HuH-7.5 (cell line): ENCODE data around the gene PRODH.
"Not testable (repeated sequence)": the region's sequence is repeated elsewhere in the genome, so short reads cannot be mapped to it uniquely, and the experiment has no call there.

Experiments
- DNase-seq: peaks from one replicate; pipeline ENCODE4 v3.0.0; 2011; ENCODE audit warnings: low spot score

PRODH gene

GRCh38 chr22:18967391-18968010 lies 31.4 kb upstream of the PRODH start:
- not testable (repeated sequence) for DNase-seq

GRCh38 chr22:18966748-18967147 lies 30.7 kb upstream of the PRODH start:
- DNase-seq, result no peak

DNA sequence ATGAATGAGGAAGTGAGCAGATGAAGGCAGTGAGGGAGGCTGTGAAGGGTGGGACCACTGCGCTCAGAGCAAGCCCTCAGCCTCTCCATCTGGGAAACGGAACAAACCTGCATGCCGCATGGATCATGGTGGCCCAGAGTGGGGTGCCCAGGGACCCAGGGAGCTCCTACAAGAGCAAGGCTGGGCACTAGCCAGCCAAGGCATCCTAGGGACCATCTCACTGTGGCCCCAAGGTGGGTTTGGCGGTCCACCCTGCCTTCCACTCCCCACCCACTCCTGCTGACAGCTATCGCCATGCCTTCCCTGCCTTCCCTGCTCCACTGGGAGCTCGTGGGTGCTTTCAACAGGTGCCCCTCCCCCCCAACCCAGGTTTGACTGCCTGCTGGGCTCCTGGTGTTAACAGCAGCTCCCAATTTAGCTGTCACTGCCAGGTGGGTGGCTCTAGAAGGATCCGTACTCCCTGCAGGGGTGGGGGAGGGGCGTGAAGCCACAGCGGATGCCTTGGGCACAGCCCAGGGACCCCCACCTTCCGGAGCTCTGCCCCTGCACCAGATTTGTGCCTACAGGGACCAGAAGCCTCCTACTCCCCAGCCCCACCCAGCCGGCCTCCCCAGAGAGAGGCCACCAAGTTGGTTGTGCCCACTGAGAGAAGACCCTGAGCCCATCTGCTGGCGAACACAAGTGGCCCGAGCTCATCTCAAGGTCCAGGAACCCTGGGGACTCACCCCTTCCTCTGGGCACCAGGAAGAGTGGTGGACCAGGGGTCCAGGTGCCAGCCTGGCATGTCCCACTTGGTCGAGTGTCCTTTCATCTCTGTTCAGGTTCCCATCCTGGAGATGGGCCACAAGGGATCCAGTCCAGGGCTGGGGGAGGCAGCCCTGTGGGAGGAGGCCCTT lies 29.7 kb upstream of the PRODH start:
- no peak for DNase-seq

- DNase-seq, result not testable (repeated sequence)
Measured at GRCh38 chr22:18964501-18965265, 28.6 kb upstream of the PRODH start.

DNA sequence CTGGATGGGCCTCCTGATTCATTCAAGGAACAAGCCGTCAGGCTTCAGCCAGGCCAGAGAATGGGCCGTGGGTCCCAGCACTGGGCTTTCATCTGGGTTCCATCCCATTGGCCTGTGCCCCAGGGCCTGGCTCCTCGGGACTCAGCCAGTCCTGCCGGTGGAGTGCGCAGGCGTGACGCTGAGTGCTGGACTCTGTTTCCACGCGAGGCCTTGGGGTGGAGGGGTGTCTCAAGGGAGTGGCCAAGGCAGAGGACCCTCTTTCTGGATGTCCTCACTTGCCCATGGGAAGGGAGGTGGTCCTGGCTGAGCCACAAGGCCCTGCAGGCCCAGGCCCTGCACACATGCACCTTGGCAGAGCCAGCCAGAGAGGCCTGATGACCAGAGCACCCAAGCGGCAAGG lies 28.0 kb upstream of the PRODH start:
- DNase-seq, result not testable (repeated sequence)

- no peak for DNase-seq
Measured at GRCh38 chr22:18962308-18962635, 26.2 kb upstream of the PRODH start.

DNA sequence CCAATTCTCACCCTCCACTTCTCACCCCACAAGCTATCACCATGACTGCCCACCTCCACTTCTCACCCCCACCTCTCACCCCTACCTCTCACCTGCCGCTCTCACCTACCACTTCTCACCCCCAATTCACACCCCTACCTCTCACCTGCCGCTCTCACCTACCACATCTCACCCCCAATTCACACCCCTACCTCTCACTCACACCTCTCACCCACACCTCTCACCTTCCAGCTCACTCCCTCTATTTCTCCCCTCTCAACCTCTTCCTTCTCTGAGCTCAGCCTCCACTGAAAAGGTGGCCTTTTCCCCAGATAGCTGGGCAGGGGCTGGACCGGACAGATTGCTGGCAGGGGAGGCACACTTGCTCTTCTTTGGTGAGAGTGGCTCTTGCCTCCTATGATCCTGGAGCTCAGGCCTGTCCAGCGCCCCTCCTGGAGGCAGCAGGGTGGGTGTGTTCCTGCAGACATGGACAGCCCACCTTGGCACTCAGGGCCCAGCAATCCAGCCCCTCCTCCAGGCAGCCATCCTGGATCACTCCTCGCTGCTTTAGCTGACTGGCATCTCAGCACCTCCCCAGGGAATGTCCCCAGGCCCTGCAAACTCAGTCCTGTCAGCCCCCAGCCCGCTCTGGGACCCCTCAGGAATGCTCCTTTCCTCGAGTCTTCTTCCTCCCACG lies 25.7 kb upstream of the PRODH start:
- not testable (repeated sequence) for DNase-seq

GRCh38 chr22:18961201-18961600 lies 25.1 kb upstream of the PRODH start:
- DNase-seq, result not testable (repeated sequence)

DNA sequence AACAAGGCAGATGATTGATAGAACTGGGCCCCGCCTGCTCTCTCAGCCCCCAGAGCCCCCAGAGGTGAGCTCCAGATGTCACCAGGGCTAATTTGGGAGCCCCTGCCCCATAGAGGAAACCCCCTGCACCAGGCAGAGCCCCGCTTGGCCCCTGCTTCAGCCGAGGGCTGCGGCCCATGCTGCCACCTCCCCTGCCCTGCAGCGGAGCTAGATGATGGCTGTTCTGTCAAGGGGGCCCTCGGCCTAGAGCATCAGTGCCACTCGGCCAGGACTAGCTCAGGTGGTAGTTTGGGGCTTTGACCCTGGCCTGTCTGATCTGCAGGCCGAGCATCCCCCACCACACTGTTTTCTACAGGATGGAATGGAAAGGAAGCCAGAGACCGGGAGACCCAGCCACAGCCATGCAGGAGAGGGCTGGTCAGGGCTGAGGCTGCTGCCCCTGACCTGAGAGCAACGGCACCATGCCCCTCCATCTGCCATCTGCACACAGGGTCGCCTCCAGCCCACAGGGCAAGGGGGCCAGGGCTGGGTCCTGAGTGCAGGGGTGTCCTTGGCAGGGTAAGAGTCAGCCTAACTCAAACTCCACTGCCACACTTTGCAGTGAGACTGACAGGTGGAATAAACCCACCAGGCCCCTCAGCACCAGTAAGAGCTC lies 24.2 kb upstream of the PRODH start:
- not testable (repeated sequence) for DNase-seq

DNA sequence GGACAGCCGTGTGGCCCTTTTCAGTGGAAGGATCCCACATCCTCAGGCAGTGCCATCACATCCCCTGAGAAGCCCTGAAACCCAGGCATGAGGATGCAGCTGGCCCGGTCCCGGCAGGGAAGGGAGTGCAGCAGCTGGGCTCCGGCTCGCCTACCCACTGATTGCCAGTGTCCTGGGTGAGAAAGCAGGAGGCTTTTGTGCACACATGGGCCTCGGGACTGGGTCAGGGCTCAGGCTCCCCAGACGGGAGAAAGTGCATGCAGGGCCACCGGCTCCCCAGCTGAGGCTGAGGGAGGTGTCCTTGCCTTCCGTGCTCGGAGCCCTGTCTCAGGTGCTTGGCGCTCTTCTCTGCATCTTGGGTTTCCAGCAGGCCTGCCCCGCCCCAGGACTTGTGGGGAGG lies 23.6 kb upstream of the PRODH start:
- DNase-seq, result not testable (repeated sequence)

DNA sequence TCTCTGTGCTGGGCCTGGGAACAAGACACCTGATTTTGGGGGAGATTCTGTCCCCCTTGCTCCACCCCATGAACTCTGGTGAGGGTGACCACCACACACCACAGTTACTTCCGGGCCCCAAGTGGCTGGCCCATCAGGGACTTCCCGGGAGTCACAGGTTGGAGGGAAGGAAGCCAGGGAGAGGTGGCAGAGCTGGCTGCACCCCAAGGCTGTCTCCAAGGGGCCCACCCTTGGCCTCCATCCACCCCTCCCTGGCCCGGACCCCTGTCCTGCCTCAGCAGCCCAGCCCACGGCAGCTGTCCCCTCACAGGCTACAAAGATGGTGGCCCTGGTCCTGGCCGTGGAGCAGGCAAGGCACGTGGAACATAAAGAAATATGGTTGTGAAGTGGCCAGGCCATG lies 23.2 kb upstream of the PRODH start:
- DNase-seq, result not testable (repeated sequence)

- DNase-seq, result not testable (repeated sequence)
Measured at GRCh38 chr22:18958738-18959137, 22.6 kb upstream of the PRODH start.

GRCh38 chr22:18958321-18958705 lies 22.2 kb upstream of the PRODH start:
- not testable (repeated sequence) for DNase-seq

- not testable (repeated sequence) for DNase-seq
Measured at GRCh38 chr22:18957621-18958320, 21.7 kb upstream of the PRODH start.

DNA sequence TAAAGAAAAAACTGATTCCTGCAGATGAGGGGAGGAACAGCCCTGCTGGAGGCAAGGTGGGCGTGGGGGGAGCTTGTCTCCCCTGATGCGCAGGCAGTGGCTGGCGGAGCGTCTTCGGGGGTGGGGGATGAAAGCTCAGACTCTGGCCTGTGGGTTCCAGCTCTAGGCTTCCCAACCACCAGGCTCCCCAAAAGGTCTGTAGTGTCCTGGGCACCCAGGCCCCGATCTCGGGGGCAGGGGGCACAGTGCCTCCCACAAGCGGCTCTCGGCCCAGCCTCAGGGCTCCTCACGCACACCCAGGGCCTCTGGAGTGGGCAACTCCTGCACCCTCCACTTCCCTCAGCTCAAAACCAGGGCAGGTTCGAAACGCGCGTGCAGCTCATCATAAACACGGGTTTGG lies 20.9 kb upstream of the PRODH start:
- DNase-seq, result not testable (repeated sequence)

GRCh38 chr22:18956121-18956895 lies 20.2 kb upstream of the PRODH start:
- DNase-seq, result not testable (repeated sequence)

DNA sequence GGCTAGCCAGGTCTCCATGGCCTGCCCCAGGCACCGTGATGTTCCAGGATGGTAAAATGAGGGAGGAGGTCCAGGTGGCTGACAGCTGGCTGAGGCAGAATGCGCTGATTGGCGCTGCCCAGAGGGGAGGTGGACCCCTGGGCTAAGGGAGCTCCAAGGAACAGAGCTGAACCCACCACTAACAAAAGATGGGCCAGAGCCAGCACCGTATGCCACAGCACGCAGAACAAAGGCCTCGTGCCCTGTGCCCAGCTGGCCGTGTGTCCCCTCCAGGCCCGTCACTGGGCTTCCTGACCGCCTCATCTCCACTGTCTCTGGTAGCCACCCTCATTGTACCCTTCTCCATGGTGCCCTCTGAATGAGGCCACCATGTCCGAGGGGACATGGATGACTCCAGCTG lies 19.6 kb upstream of the PRODH start:
- no peak for DNase-seq

- no peak for DNase-seq
Measured at GRCh38 chr22:18954990-18955571, 19.0 kb upstream of the PRODH start.

GRCh38 chr22:18954303-18954989 lies 18.4 kb upstream of the PRODH start:
- DNase-seq, result peak; percentile 71
